Gastrocnemius medialis (tissue), 4 donors: ENCODE measurements around the gene TNIK. TPM values are rescaled to one million over a fixed set of nuclear protein-coding genes. Genes with fewer than 3 reads are reported as not detected.

ENCODE experiments used
- ATAC-seq, 2 donors: fragments of 150-250 bp; one replicate each; pipeline ENCODE4 v1.9.1; 2016
- DNase-seq, 2 donors: peaks; one replicate each; pipeline ENCODE4 v3.0.0-alpha.2; 2019
- H3K27ac ChIP-seq, 4 donors: fragments of 200-600 bp; sonication (generic); 1 replicate in 1 of 4; 2 replicates in 3 of 4; pipeline ENCODE4 v1.5.1; 2016 to 2018; ENCODE audit warnings: mild to moderate bottlenecking in 2 of 4, moderate library complexity in 1 of 4
- H3K27me3 ChIP-seq, 3 donors: fragments of 200-600 bp; sonication (generic) in 2 of 3; 1 replicate in 1 of 3; 2 replicates in 2 of 3; pipeline versions ENCODE4 v1.5.1 to v1.6.0; 2016 to 2019; ENCODE audit warnings: mild to moderate bottlenecking in 1 of 3, moderate library complexity in 1 of 3
- H3K36me3 ChIP-seq, 2 donors: fragments of 200-600 bp; sonication (generic) in 1 of 2; one replicate each; pipeline ENCODE4 v1.5.1; 2017 to 2018
- H3K4me1 ChIP-seq, 2 donors: fragments of 200-600 bp; sonication (generic) in 1 of 2; one replicate each; pipeline ENCODE4 v1.5.1; 2016 to 2017; ENCODE audit warnings: mild to moderate bottlenecking in 2 of 2
- H3K4me3 ChIP-seq, 4 donors: fragments of 200-600 bp; sonication (generic) in 3 of 4; 1 replicate in 1 of 4; 2 replicates in 3 of 4; pipeline ENCODE4 v1.5.1; 2016 to 2019; ENCODE audit warnings: mild to moderate bottlenecking in 2 of 4
- H3K9me3 ChIP-seq, 3 donors: fragments of 200-600 bp; sonication (generic) in 2 of 3; 1 replicate in 1 of 3; 2 replicates in 2 of 3; pipeline ENCODE4 v1.5.1; 2016 to 2019
- CTCF ChIP-seq, 5 experiments: fragments of 450-650 bp in 3 of 5; fragments of 200-600 bp in 2 of 5; sonication (generic) in 2 of 5; IDR thresholded peaks in 4 of 5; conservative IDR thresholded peaks in 1 of 5; 1 replicate in 4 of 5; 2 replicates in 1 of 5; pipeline ENCODE4 v1.5.1; 2016 to 2019; ENCODE audit warnings: antibody characterized with exemption in 5 of 5, mild to moderate bottlenecking in 3 of 5, moderate library complexity in 3 of 5
- POLR2A ChIP-seq, 2 donors: fragments of 450-650 bp; IDR thresholded peaks; one replicate each; pipeline ENCODE4 v1.6.1; 2017; ENCODE audit warnings: antibody characterized with exemption in 2 of 2, mild to moderate bottlenecking in 2 of 2, moderate library complexity in 2 of 2
- in situ Hi-C, 4 donors: fragments of 200-750 bp; cut with MboI; loops; one replicate each; pipeline versions ENCODE4 v1.15.0 to v1.8.0; 2017; ENCODE audit warnings: low sequenced_read_pairs in 4 of 4
- intact Hi-C: fragments of 100-400 bp; cut with DNase I; formaldehyde crosslinking; loops from one replicate; pipeline ENCODE4 v1.15.1; 2023; ENCODE audit warnings: low total_unique reads
- total RNA-seq, 4 donors: library from RNA; depleted of rRNA; stranded (reverse); fragments of >200 nt; gene quantifications; one replicate each; pipeline versions ENCODE4 v1.1.0 to v1.2.3, GENCODE V29; 2016

The TNIK gene
- total RNA-seq, 4 donors from 2014 or later: 5.2 to 19.7 (median 10.6) TPM

DNA sequence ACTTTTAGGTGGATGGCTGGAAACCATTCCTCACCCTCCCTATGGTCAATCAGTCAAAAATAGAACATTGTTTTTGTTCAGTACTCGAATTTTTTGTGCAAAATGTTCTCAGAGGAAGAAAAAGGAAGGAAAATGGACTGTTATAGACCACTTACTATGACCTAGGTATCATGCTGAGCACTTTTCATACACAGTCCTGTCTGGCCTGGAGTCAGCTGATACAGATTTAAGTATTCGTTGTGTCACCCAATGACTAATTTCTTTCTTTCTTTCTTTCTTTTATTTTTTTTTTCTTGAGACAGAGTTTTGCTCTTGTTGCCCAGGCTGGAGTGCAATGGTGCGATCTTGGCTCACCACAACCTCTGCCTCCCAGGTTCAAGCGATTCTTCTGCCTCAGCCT lies 29.1 kb upstream of the TNIK start:
- H3K4me3 ChIP-seq: no peak overlapping the region
- H3K4me1 ChIP-seq: no peaks in the 10 kb centered on the region
- no peaks in the 10 kb centered on the region for H3K36me3 ChIP-seq
- H3K27ac ChIP-seq: no peak overlapping the region
- DNase-seq (no peak), ATAC-seq (no peak)
- in situ Hi-C loops (no loop called here), intact Hi-C loops (no loop called here)
- no peaks in the 10 kb centered on the region for H3K9me3 ChIP-seq
- no peak for TF ChIP-seq POLR2A (IDR thresholded peaks at IDR 0.05)
- no peak for TF ChIP-seq CTCF (IDR thresholded peaks at IDR 0.05 in 4 of 5, conservative IDR thresholded peaks at IDR 0.05 in 1 of 5)
- no peaks in the 10 kb centered on the region for H3K27me3 ChIP-seq

DNA sequence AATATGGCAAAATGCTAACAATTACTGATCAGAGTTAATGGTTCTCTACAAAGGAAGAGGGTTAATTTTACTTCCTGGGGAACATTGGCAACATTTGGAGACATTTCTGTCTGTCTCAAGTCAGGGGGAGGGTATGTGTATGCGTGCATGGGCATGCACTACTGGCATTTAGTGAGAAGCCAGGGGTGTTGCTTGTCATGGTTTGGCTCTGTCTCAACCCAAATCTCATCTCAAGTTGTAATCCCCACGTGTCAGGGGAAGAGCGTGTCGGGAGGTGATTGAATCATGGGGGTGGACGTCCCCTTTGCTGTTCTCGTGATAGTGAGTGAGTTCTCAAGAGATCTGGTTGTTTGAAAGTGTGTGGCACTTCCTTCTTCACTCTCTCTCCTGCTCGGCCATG lies 28.3 kb upstream of the TNIK start:
- Histone ChIP-seq H3K4me3 (no peak overlapping the region), H3K27me3 (no peaks in the 10 kb centered on the region), H3K9me3 (no peaks in the 10 kb centered on the region), H3K4me1 (no peaks in the 10 kb centered on the region), H3K27ac (no peak overlapping the region), H3K36me3 (no peaks in the 10 kb centered on the region)
- ATAC-seq (no peak), DNase-seq (no peak)
- in situ Hi-C loops (no loop called here), intact Hi-C loops (no loop called here)
- TF ChIP-seq POLR2A (IDR thresholded peaks at IDR 0.05) (no peak), CTCF (IDR thresholded peaks at IDR 0.05 in 4 of 5, conservative IDR thresholded peaks at IDR 0.05 in 1 of 5) (no peak)

GRCh38 chr3:171487382-171487781 lies 27.2 kb upstream of the TNIK start:
- Histone ChIP-seq H3K4me1 (no peaks in the 10 kb centered on the region), H3K27me3 (no peaks in the 10 kb centered on the region), H3K27ac (no peak overlapping the region), H3K4me3 (no peak overlapping the region), H3K36me3 (no peaks in the 10 kb centered on the region), H3K9me3 (no peaks in the 10 kb centered on the region)
- in situ Hi-C loops: no loop called here
- ATAC-seq: no peak
- intact Hi-C loops: no loop called here
- TF ChIP-seq CTCF (IDR thresholded peaks at IDR 0.05 in 4 of 5, conservative IDR thresholded peaks at IDR 0.05 in 1 of 5) (no peak), POLR2A (IDR thresholded peaks at IDR 0.05) (no peak)
- no peak for DNase-seq

DNA sequence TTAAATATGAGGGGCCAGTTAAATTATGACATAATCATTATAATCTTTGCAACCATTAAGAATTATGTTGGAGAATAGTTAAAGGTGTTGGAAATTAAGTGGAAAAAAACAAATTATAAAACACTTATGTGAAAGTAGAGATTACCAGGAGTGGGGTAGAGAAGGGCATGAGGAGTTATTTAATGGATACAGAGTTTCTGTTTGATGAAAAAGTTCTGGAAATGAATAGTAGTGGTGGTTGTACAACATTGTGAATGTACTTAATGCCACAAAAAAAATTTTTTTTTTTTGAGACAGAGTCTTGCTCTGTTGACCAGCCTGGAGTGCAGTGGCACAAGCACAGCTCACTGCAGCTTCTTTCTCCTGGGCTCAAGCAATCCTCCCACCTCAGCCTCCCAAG lies 25.1 kb upstream of the TNIK start:
- Histone ChIP-seq H3K27me3 (no peaks in the 10 kb centered on the region), H3K4me3 (no peak overlapping the region), H3K36me3 (no peaks in the 10 kb centered on the region), H3K4me1 (no peaks in the 10 kb centered on the region), H3K27ac (no peak overlapping the region), H3K9me3 (no peaks in the 10 kb centered on the region)
- DNase-seq (no peak), ATAC-seq (no peak)
- intact Hi-C loops: no loop called here
- TF ChIP-seq CTCF (IDR thresholded peaks at IDR 0.05 in 4 of 5, conservative IDR thresholded peaks at IDR 0.05 in 1 of 5): no peak
- TF ChIP-seq POLR2A (IDR thresholded peaks at IDR 0.05): no peak
- in situ Hi-C loops: no loop called here

GRCh38 chr3:171481011-171481410 lies 20.8 kb upstream of the TNIK start:
- Histone ChIP-seq H3K27ac (no peak overlapping the region), H3K36me3 (no peaks in the 10 kb centered on the region), H3K4me1 (no peaks in the 10 kb centered on the region), H3K9me3 (no peaks in the 10 kb centered on the region), H3K4me3 (no peak overlapping the region), H3K27me3 (no peaks in the 10 kb centered on the region)
- in situ Hi-C loops (no loop called here), intact Hi-C loops (no loop called here)
- TF ChIP-seq CTCF (IDR thresholded peaks at IDR 0.05 in 4 of 5, conservative IDR thresholded peaks at IDR 0.05 in 1 of 5): no peak
- ATAC-seq: no peak
- no peak for DNase-seq
